GM19025 (cell line): ENCODE measurements around the gene ZFAND2A.

ENCODE experiments used
- ATAC-seq: cut with Tn5 transposase; IDR thresholded peaks from one replicate; pipeline ENCODE4 v1.9.1; 2021; ENCODE audit warnings: mild to moderate bottlenecking, low read depth, moderate library complexity; ENCODE audit not compliant: unreplicated experiment

Gene ZFAND2A

GRCh38 chr7:1111156-1111555, 48.8 kb downstream of the ZFAND2A start:
- no peak for ATAC-seq

- ATAC-seq, result no peak
These were observed 49.6 kb downstream of the ZFAND2A start for GRCh38 chr7:1110358-1110757.

GRCh38 chr7:1109581-1110310, 50.2 kb downstream of the ZFAND2A start:
- no peak for ATAC-seq

DNA sequence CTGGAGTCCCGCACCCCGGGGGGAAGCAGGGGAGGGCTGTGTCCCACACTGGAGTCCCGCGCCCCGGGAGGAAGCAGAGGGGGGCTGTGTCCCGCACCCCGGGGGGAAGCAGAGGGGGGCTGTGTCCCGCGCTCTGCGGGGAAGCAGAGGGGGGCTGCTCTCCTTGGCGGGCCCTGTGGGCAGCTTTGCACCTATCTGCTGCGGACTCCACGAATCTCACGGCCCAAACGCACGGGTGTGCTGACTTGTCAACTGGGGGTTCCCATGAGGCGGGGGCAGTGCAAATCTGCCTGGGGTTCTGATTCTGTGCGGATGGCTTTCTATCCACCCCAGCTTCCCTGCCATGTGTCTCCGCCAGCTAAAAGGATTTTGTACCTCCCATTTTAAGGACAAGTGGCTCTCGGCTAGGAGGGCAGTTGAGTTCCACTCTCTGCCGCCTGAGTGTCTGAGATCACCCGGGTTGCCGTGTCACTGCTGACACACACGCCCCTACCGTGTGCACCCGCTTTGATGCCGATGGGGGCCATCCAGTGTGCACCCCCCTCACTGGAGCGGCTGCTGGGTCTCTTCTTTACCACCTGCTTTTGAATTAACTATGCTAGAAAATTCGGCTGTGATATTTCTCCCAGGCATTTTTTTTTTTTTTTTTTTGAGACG, 51.6 kb downstream of the ZFAND2A start:
- no peak for ATAC-seq

DNA sequence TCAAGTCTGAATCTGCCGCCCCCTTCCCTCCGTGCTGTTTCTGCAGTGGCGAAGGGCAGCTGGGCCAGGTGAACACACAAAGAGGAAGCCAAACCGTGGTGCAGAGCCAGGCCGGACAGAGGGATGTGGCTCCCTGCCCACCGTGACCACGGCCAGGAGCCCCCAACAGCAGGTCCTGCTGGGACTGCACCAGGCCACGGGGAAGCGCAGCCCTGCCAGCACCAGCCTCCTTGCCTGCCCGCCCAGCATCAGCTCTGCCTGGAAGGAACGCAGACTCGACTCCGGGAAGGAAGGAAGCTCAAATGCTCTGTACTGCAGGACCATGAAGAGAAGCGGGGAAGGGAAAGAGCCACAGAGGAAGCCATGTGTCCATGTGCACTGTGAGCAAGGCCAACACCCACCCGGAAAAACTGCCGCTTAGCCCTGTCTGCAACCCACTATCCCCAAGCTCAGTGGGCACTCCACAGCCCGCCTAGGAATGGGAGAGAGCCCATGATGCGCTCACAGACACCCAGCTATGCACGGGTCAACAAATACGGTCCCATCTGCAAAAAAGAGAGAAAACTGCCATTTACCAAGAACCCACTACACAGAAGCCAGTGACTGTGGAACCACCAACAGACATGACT, 53.1 kb downstream of the ZFAND2A start:
- ATAC-seq, result no peak

GRCh38 chr7:1106063-1106792, 53.8 kb downstream of the ZFAND2A start:
- no peak for ATAC-seq

- no peak for ATAC-seq
These were observed 54.8 kb downstream of the ZFAND2A start for GRCh38 chr7:1105189-1105588.

DNA sequence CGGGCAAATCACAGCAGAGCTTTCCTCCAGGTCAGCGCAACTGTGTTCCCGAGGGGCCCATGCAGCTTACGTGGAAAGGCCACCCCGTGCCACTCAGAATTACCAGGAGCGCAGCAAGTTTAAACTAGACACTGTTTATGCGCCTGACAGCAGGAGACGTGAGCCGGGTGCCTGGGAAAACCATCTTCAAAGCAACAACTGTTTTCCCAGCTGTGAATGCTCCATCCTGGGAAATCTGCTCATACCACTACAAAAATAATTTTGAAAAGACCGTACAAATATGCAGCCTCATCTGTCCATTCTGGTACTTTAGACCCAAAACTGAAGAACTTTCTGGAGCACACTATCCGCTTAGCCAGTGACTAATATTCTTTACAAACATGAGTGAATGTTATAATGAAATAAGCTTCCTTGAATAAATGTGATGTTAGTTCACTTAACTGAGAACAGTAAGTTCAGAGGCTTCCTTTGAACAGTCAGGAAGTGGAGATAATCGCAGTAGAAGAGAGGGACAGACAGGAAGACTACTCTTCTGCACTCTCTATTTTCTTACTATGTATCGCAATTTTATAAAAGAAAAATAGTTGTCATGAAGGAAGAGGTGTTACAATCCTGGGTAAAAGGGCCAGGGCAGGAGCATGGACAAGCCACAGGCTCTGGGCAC, 55.3 kb downstream of the ZFAND2A start:
- no peak for ATAC-seq

DNA sequence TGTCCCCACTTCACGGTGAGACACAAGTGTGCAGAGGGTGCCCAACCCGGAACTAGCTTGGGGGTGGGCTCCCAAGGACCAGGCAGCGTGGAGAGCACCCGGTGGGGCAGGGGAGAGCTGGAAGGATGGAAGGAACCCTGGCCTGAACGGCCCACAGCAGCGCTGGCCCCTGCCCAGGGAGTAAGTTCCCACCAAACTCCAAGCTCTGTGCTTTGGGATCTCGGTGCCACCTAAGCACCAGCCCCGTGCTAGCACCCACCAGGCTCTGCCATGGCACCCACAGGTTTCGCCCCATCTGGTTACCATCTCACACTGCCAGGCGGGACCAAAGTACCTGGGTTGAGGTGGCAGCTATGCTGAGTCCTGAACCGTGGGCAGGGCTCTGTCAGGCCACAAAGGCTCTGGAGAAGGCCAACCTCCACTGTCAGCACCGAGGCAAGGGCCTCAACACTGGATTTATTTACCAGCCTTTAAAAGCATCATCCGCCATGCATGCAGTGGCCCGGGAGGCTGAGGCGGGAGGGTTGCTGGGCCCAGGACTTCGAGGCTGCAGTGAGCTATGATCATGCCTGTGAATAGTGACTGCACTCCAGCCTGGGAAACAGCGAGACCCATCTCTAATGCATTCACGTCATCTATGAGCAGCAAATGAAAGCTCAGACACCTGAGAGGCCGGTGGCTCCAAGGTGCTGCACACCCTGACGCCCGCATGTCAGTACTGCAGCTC, 56.0 kb downstream of the ZFAND2A start:
- no peak for ATAC-seq

- peak; percentile 57 for ATAC-seq
These were observed 56.8 kb downstream of the ZFAND2A start for GRCh38 chr7:1103009-1103788.
